ENCODE results near the gene NRDE2.
"Not testable (repeated sequence)": the region's sequence is repeated elsewhere in the genome, so short reads cannot be mapped to it uniquely, and the experiment has no call there.

The NRDE2 gene

GRCh38 chr14:90263748-90264449, 67.8 kb downstream of the NRDE2 start:
- DNase-seq, result no peak

- DNase-seq, result peak; percentile 77 to 92
Measured at GRCh38 chr14:90256354-90257131, 75.2 kb downstream of the NRDE2 start, which contains the start of gene PSMC1. TSS of gene PSMC1 (plus strand) at chr14:90256553. CDS start at chr14:90256598, 45 bp downstream.

- no peak for DNase-seq
Measured at GRCh38 chr14:90255871-90256270, 75.9 kb downstream of the NRDE2 start.

GRCh38 chr14:90253826-90254225, 77.9 kb downstream of the NRDE2 start:
- DNase-seq, result no peak

- no peak for DNase-seq
Measured at GRCh38 chr14:90248594-90248993, 83.1 kb downstream of the NRDE2 start.

- not testable (repeated sequence) for DNase-seq
Measured at GRCh38 chr14:90247441-90247840, 84.3 kb downstream of the NRDE2 start.

GRCh38 chr14:90246936-90247335, 84.8 kb downstream of the NRDE2 start:
- DNase-seq, result no peak

- DNase-seq, result no peak
Measured at GRCh38 chr14:90242444-90242843, 89.3 kb downstream of the NRDE2 start.

- DNase-seq, result no peak
Measured at GRCh38 chr14:90239139-90239538, 92.6 kb downstream of the NRDE2 start.

GRCh38 chr14:90235179-90235976, 96.4 kb downstream of the NRDE2 start:
- DNase-seq, result peak; percentile 39 to 73

- DNase-seq, result not testable (repeated sequence)
Measured at GRCh38 chr14:90229942-90230341, 101.8 kb downstream of the NRDE2 start.

GRCh38 chr14:90228478-90228877, 103.3 kb downstream of the NRDE2 start:
- no peak for DNase-seq

All from NCI-H526 (cell line).